Glutamatergic neuron (in vitro differentiated cells): ENCODE data around the gene TSEN54. TPM values are rescaled to one million over a fixed set of nuclear protein-coding genes. Genes with fewer than 3 reads are reported as not detected.

Experiments
- DNase-seq: peaks from one replicate; pipeline ENCODE4 v3.0.0; 2022
- H3K27ac Mint-ChIP-seq: one replicate; pipeline ENCODE4 v1.8.0; 2020; ENCODE audit warnings: mild to moderate bottlenecking, mixed read lengths, inconsistent platforms; ENCODE audit not compliant: unreplicated experiment
- H3K27me3 Mint-ChIP-seq: one replicate; pipeline ENCODE4 v1.8.0; 2020; ENCODE audit warnings: mild to moderate bottlenecking, moderate library complexity, mixed read lengths, inconsistent platforms; ENCODE audit not compliant: unreplicated experiment
- H3K36me3 Mint-ChIP-seq: one replicate; pipeline ENCODE4 v1.8.0; 2020; ENCODE audit warnings: mild to moderate bottlenecking, mixed read lengths, inconsistent platforms; ENCODE audit not compliant: unreplicated experiment
- H3K4me1 Mint-ChIP-seq: one replicate; pipeline ENCODE4 v1.8.0; 2020; ENCODE audit warnings: mild to moderate bottlenecking, low read depth, mixed read lengths, inconsistent platforms; ENCODE audit not compliant: unreplicated experiment
- H3K4me3 Mint-ChIP-seq: one replicate; pipeline ENCODE4 v1.8.0; 2020; ENCODE audit warnings: mild to moderate bottlenecking, mixed read lengths, inconsistent platforms; ENCODE audit not compliant: unreplicated experiment
- H3K9me3 Mint-ChIP-seq: one replicate; pipeline ENCODE4 v1.8.0; 2020; ENCODE audit warnings: mild to moderate bottlenecking, moderate library complexity, mixed read lengths, inconsistent platforms; ENCODE audit not compliant: unreplicated experiment
- total RNA-seq: library from RNA; stranded (reverse); fragmentation: NEBNext Ultra II Directional; extraction: Animal tissue kit (Norgen Biotek cat#: 25700); gene quantifications from one replicate; pipeline ENCODE4 v1.2.1, GENCODE V29; 2021; ENCODE audit not compliant: unreplicated experiment
- TF ChIP-seq, protein P1 (sequence below): fragments of 200-600 bp; sonication (generic); IDR thresholded peaks from one replicate; pipeline ENCODE4 v1.5.0; 2021; ENCODE audit not compliant: partially characterized antibody, unreplicated experiment

The TSEN54 gene
- total RNA-seq, 1 donor from 2014 or later: 26.6 TPM

GRCh38 chr17:75564195-75564594 lies 47.9 kb downstream of the TSEN54 start:
- Mint-ChIP-seq H3K27ac (no peak overlapping the region), H3K36me3 (no peaks in the 10 kb centered on the region), H3K4me3 (no peak overlapping the region), H3K27me3 (peaks cover 9% of the 10 kb centered on the region), H3K4me1 (no peaks in the 10 kb centered on the region), H3K9me3 (peaks cover 5% of the 10 kb centered on the region)
- no peak for DNase-seq
- TF ChIP-seq, protein P1, sequence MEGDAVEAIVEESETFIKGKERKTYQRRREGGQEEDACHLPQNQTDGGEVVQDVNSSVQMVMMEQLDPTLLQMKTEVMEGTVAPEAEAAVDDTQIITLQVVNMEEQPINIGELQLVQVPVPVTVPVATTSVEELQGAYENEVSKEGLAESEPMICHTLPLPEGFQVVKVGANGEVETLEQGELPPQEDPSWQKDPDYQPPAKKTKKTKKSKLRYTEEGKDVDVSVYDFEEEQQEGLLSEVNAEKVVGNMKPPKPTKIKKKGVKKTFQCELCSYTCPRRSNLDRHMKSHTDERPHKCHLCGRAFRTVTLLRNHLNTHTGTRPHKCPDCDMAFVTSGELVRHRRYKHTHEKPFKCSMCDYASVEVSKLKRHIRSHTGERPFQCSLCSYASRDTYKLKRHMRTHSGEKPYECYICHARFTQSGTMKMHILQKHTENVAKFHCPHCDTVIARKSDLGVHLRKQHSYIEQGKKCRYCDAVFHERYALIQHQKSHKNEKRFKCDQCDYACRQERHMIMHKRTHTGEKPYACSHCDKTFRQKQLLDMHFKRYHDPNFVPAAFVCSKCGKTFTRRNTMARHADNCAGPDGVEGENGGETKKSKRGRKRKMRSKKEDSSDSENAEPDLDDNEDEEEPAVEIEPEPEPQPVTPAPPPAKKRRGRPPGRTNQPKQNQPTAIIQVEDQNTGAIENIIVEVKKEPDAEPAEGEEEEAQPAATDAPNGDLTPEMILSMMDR: no peak

- Mint-ChIP-seq H3K9me3 (peaks cover 5% of the 10 kb centered on the region), H3K36me3 (no peaks in the 10 kb centered on the region), H3K27me3 (peaks cover 7% of the 10 kb centered on the region), H3K4me1 (no peaks in the 10 kb centered on the region), H3K4me3 (no peak overlapping the region), H3K27ac (no peak overlapping the region)
- TF ChIP-seq, protein P1: no peak
- no peak for DNase-seq
Observed at GRCh38 chr17:75565066-75565465, 48.7 kb downstream of the TSEN54 start.

GRCh38 chr17:75565618-75566017 lies 49.3 kb downstream of the TSEN54 start:
- Mint-ChIP-seq H3K36me3 (no peaks in the 10 kb centered on the region), H3K27me3 (peaks cover 7% of the 10 kb centered on the region), H3K4me1 (no peaks in the 10 kb centered on the region), H3K4me3 (no peak overlapping the region), H3K9me3 (peaks cover 5% of the 10 kb centered on the region), H3K27ac (no peak overlapping the region)
- TF ChIP-seq, protein P1: no peak
- DNase-seq: no peak

- no peak overlapping the region for H3K4me3 Mint-ChIP-seq
- no peaks in the 10 kb centered on the region for H3K4me1 Mint-ChIP-seq
- H3K9me3 Mint-ChIP-seq: peaks cover 5% of the 10 kb centered on the region
- TF ChIP-seq, protein P1: no peak
- no peak overlapping the region for H3K27ac Mint-ChIP-seq
- DNase-seq: no peak
- no peaks in the 10 kb centered on the region for H3K36me3 Mint-ChIP-seq
- H3K27me3 Mint-ChIP-seq: peaks cover 7% of the 10 kb centered on the region
Observed at GRCh38 chr17:75566416-75566815, 50.1 kb downstream of the TSEN54 start.

GRCh38 chr17:75566834-75567233 lies 50.5 kb downstream of the TSEN54 start:
- H3K27ac Mint-ChIP-seq: no peak overlapping the region
- H3K4me3 Mint-ChIP-seq: no peak overlapping the region
- DNase-seq: no peak
- peaks cover 7% of the 10 kb centered on the region for H3K27me3 Mint-ChIP-seq
- peaks cover 5% of the 10 kb centered on the region for H3K9me3 Mint-ChIP-seq
- TF ChIP-seq, protein P1: no peak
- no peaks in the 10 kb centered on the region for H3K36me3 Mint-ChIP-seq
- no peaks in the 10 kb centered on the region for H3K4me1 Mint-ChIP-seq
